GM18502 (cell line): Measurements from ENCODE around the gene GBA2.

Source experiments
- ATAC-seq: cut with Tn5 transposase; IDR thresholded peaks from one replicate; pipeline ENCODE4 v1.9.1; 2021; ENCODE audit warnings: mild to moderate bottlenecking; ENCODE audit not compliant: unreplicated experiment, poor library complexity

Gene GBA2

GRCh38 chr9:35719546-35719945, 29.5 kb downstream of the GBA2 start:
- ATAC-seq: no peak

GRCh38 chr9:35718721-35719511, 30.1 kb downstream of the GBA2 start:
- ATAC-seq: no peak

- ATAC-seq: no peak
These were observed 31.7 kb downstream of the GBA2 start for GRCh38 chr9:35717132-35717870.

- ATAC-seq: no peak
These were observed 32.8 kb downstream of the GBA2 start for GRCh38 chr9:35716230-35716629.

GRCh38 chr9:35714579-35715252, 34.3 kb downstream of the GBA2 start:
- no peak for ATAC-seq

- no peak for ATAC-seq
These were observed 34.9 kb downstream of the GBA2 start for GRCh38 chr9:35714123-35714522.

GRCh38 chr9:35713578-35713977, 35.5 kb downstream of the GBA2 start:
- no peak for ATAC-seq

GRCh38 chr9:35712762-35713400, 36.1 kb downstream of the GBA2 start:
- ATAC-seq: no peak

GRCh38 chr9:35711501-35712428, 37.3 kb downstream of the GBA2 start:
- ATAC-seq: no peak

GRCh38 chr9:35710818-35711500, 38.1 kb downstream of the GBA2 start:
- no peak for ATAC-seq

GRCh38 chr9:35708146-35708545, 40.9 kb downstream of the GBA2 start:
- no peak for ATAC-seq

GRCh38 chr9:35706951-35707350, 42.1 kb downstream of the GBA2 start:
- ATAC-seq: no peak

GRCh38 chr9:35705836-35706430, 43.1 kb downstream of the GBA2 start:
- no peak for ATAC-seq

- ATAC-seq: no peak
These were observed 43.7 kb downstream of the GBA2 start for GRCh38 chr9:35705372-35705771.

- no peak for ATAC-seq
These were observed 44.9 kb downstream of the GBA2 start for GRCh38 chr9:35703906-35704672.

GRCh38 chr9:35702696-35703095, 46.3 kb downstream of the GBA2 start:
- no peak for ATAC-seq

GRCh38 chr9:35700942-35701341, 48.1 kb downstream of the GBA2 start:
- ATAC-seq: no peak

GRCh38 chr9:35700031-35700430, 49.0 kb downstream of the GBA2 start:
- no peak for ATAC-seq
